IMR-90 (cell line): ENCODE results near the gene CD86. TPM values are rescaled to one million over a fixed set of nuclear protein-coding genes. Genes with fewer than 3 reads are reported as not detected.
A peak's percentile ranks its signal among the peaks of the same experiment; 100 is the strongest.

ENCODE experiments used
- ATAC-seq: fragments of 200-7000 bp; cut with Tn5 transposase; 2 replicates; pipeline ENCODE4 v1.9.1; 2020; ENCODE audit warnings: low read depth, mild to moderate bottlenecking, moderate library complexity
- BruUV-seq: library from RNA; stranded (reverse); fragments of 400-500 nt; replicated peaks from 2 replicates; lab custom pipeline; 2021; lab: Mats Ljungman, UMichigan
- CTCF ChIA-PET: fragments of 300-600 bp; formaldehyde crosslinking; extraction: SDS; loops from one replicate; lab custom pipeline; 2021; ENCODE audit warnings: antibody characterized with exemption; lab: Yijun Ruan, JAX
- POLR2A ChIA-PET: fragments of 300-600 bp; sonication (Branson Sonifier 250); formaldehyde crosslinking; loops from one replicate; lab custom pipeline; 2022; ENCODE audit warnings: antibody characterized with exemption; ENCODE audit not compliant: unreplicated experiment; lab: Charles Lee
- DNase-seq: peaks from one replicate; pipeline ENCODE4 v3.0.0; 2013
- H2AFZ ChIP-seq: replicated peaks from 2 replicates; pipeline ENCODE3; 2013; ENCODE audit warnings: low read length, mild to moderate bottlenecking; ENCODE audit not compliant: poor library complexity
- H2AK5ac ChIP-seq: 2 replicates; pipeline ENCODE4 v1.6.1; 2013; ENCODE audit warnings: low read depth, low read length, inconsistent platforms
- H2AK9ac ChIP-seq: replicated peaks from 2 replicates; pipeline ENCODE3; 2013; ENCODE audit warnings: mild to moderate bottlenecking, low read depth, low read length, moderate library complexity; ENCODE audit not compliant: poor library complexity
- H2BK120ac ChIP-seq: 2 replicates; pipeline ENCODE4 v1.6.1; 2013; ENCODE audit warnings: low read depth, low read length, inconsistent platforms
- H2BK15ac ChIP-seq: 3 replicates; pipeline ENCODE4 v1.6.1; 2013; ENCODE audit warnings: low read depth, low read length, inconsistent platforms
- H2BK20ac ChIP-seq: 2 replicates; pipeline ENCODE4 v1.6.1; 2013; ENCODE audit warnings: low read depth, mild to moderate bottlenecking, inconsistent platforms, low read length, moderate library complexity
- H2BK5ac ChIP-seq: 2 replicates; pipeline ENCODE4 v1.6.1; 2013; ENCODE audit warnings: mild to moderate bottlenecking, low read depth, low read length, inconsistent platforms; ENCODE audit not compliant: poor library complexity, severe bottlenecking
- H3K14ac ChIP-seq: replicated peaks from 2 replicates; pipeline ENCODE4 v1.6.1; 2013; ENCODE audit warnings: low read depth, low read length, inconsistent platforms
- H3K18ac ChIP-seq: 2 replicates; pipeline ENCODE4 v1.6.1; 2013; ENCODE audit warnings: low read depth, low read length, control low read depth
- H3K23ac ChIP-seq: 2 replicates; pipeline ENCODE4 v1.6.1; 2013; ENCODE audit warnings: low read depth, low read length, inconsistent platforms
- H3K27ac ChIP-seq: 2 replicates; pipeline ENCODE4 v1.5.1; 2013; ENCODE audit warnings: mild to moderate bottlenecking, control low read depth, low read length; ENCODE audit not compliant: insufficient read depth
- H3K27me3 ChIP-seq: 2 replicates; pipeline ENCODE4 v1.6.1; 2013; ENCODE audit warnings: low read length; ENCODE audit not compliant: control insufficient read depth, insufficient read depth
- H3K36me3 ChIP-seq: 2 replicates; pipeline ENCODE4 v1.6.1; 2013; ENCODE audit warnings: low read length, mixed read lengths; ENCODE audit not compliant: control insufficient read depth, insufficient read depth
- H3K4ac ChIP-seq: 2 replicates; pipeline ENCODE4 v1.6.1; 2013; ENCODE audit warnings: low read depth, low read length, inconsistent platforms
- H3K4me1 ChIP-seq: 2 replicates; pipeline ENCODE4 v1.6.1; 2013; ENCODE audit warnings: low read length, mixed read lengths; ENCODE audit not compliant: control insufficient read depth, insufficient read depth
- H3K4me2 ChIP-seq: 2 replicates; pipeline ENCODE4 v1.6.1; 2013; ENCODE audit warnings: low read depth, mild to moderate bottlenecking, control low read depth, low read length, moderate library complexity
- H3K4me3 ChIP-seq: 2 replicates; pipeline ENCODE4 v1.5.1; 2013; ENCODE audit warnings: low read depth, mild to moderate bottlenecking, control low read depth, low read length, moderate library complexity; ENCODE audit not compliant: insufficient read depth
- H3K56ac ChIP-seq: 2 replicates; pipeline ENCODE4 v1.6.1; 2013; ENCODE audit warnings: low read length, inconsistent platforms; ENCODE audit not compliant: insufficient read depth; ENCODE audit errors: extremely low read depth
- H3K79me1 ChIP-seq, 2 experiments: 2 replicates each; pipeline ENCODE4 v1.6.1; 2013; ENCODE audit warnings: low read length in 2 of 2, inconsistent platforms in 1 of 2, low read depth in 1 of 2
- H3K9ac ChIP-seq: 2 replicates; pipeline ENCODE4 v1.6.1; 2013; ENCODE audit warnings: low read depth, low read length, control low read depth
- H3K9me1 ChIP-seq: 2 replicates; pipeline ENCODE4 v1.6.1; 2013; ENCODE audit warnings: low read length, inconsistent platforms; ENCODE audit not compliant: insufficient read depth
- H3K9me3 ChIP-seq: 2 replicates; pipeline ENCODE4 v1.6.1; 2013; ENCODE audit warnings: low read length; ENCODE audit not compliant: control insufficient read depth, insufficient read depth
- H4K20me1 ChIP-seq: 2 replicates; pipeline ENCODE4 v1.6.1; 2013; ENCODE audit warnings: low read length, inconsistent platforms; ENCODE audit not compliant: insufficient read depth
- H4K5ac ChIP-seq: 2 replicates; pipeline ENCODE4 v1.6.1; 2013; ENCODE audit warnings: mild to moderate bottlenecking, low read depth, low read length, control low read depth
- H4K8ac ChIP-seq, 2 experiments: 2 replicates each; pipeline ENCODE4 v1.6.1; 2013; ENCODE audit warnings: low read depth in 2 of 2, low read length in 2 of 2, control low read depth in 1 of 2, inconsistent platforms in 1 of 2
- H4K91ac ChIP-seq: 2 replicates; pipeline ENCODE4 v1.6.1; 2013; ENCODE audit warnings: low read depth, low read length, inconsistent platforms; ENCODE audit not compliant: insufficient read depth
- CEBPB ChIP-seq: IDR thresholded peaks from 2 replicates; pipeline ENCODE4 v1.6.1; 2012; ENCODE audit warnings: low read depth, low read length, improper control_type of control experiment
- CTCF ChIP-seq: conservative IDR thresholded peaks from 2 replicates; pipeline ENCODE4 v1.5.1; 2012; ENCODE audit warnings: mild to moderate bottlenecking, low read depth, low read length, improper control_type of control experiment
- POLR2A ChIP-seq: IDR thresholded peaks from 2 replicates; pipeline ENCODE4 v1.6.1; 2012; ENCODE audit warnings: mild to moderate bottlenecking, low read depth, low read length
- RAD21 ChIP-seq: IDR thresholded peaks from 2 replicates; pipeline ENCODE4 v1.6.1; 2012; ENCODE audit warnings: low read length, improper control_type of control experiment
- SMC3 ChIP-seq: fragments of 150-350 bp; IDR thresholded peaks from 2 replicates; pipeline ENCODE4 v1.6.1; 2016; ENCODE audit warnings: low read depth, mild to moderate bottlenecking, antibody characterized with exemption, low read length, moderate library complexity
- WGBS, 2 experiments: methylation state at CpG; one replicate each; pipeline versions ENCODE4 v1.1.5 to v1.1.7; 2013; ENCODE audit warnings: missing lambda C conversion rate in 2 of 2; ENCODE audit not compliant: insufficient read length in 1 of 2; ENCODE audit errors: extremely low coverage in 2 of 2; 5-methylcytosine and 5-hydroxymethylcytosine counted together
- dilution Hi-C: fragments of 300-500 bp; cut with HindIII; formaldehyde crosslinking; loops from one replicate; pipeline ENCODE4 v1.14.3; 2018; ENCODE audit warnings: low sequenced_read_pairs; ENCODE audit not compliant: unreplicated experiment
- in situ Hi-C: fragments of 300-500 bp; cut with MboI; formaldehyde crosslinking; loops from 3 replicates; pipeline ENCODE4 v1.14.3; 2019; ENCODE audit warnings: low sequenced_read_pairs, inconsistent platforms, mixed read lengths
- intact Hi-C: fragments of 100-400 bp; cut with micrococcal nuclease; formaldehyde crosslinking; loops from 2 replicates; pipeline ENCODE4 v1.10.0; 2022
- polyA plus RNA-seq, 3 experiments: library from polyadenylated mRNA; depleted of rRNA; stranded (reverse); fragments of >200 nt; gene quantifications; 2 replicates each; pipeline ENCODE4 v1.2.3, GENCODE V29; 2012; ENCODE audit warnings: low replicate concordance in 1 of 3
- total RNA-seq: library from RNA; depleted of rRNA; stranded (reverse); fragments of >200 nt; gene quantifications from 2 replicates; pipeline ENCODE4 v1.2.3, GENCODE V29; 2012

CD86 gene
- total and polyA plus RNA-seq, 2 of the 4 experiments (the other 2 are of a cell fraction): not detected

GRCh38 chr3:122101646-122102045 lies 46.5 kb downstream of the CD86 start:
- peak; percentile 66 for DNase-seq
- Histone ChIP-seq H3K23ac (no peak overlapping the region), H3K18ac (no peak overlapping the region), H3K4ac (no peak overlapping the region), H3K27ac (no peak overlapping the region), H4K8ac (no peak overlapping the region), H2BK15ac (no peak overlapping the region), H2AK9ac (no peak overlapping the region), H3K9ac (no peak overlapping the region), H3K79me1 (no peaks in the 10 kb centered on the region), H3K9me1 (no peaks in the 10 kb centered on the region), H3K4me1 (no peaks in the 10 kb centered on the region), H3K56ac (no peak overlapping the region), H4K5ac (no peak overlapping the region), H4K20me1 (no peaks in the 10 kb centered on the region), H2AK5ac (no peak overlapping the region), H3K9me3 (no peaks in the 10 kb centered on the region), H3K27me3 (peaks cover 13% of the 10 kb centered on the region), H2BK5ac (no peak overlapping the region), H3K14ac (no peak overlapping the region), H2AFZ (no peak overlapping the region), H3K36me3 (no peaks in the 10 kb centered on the region), H3K4me2 (no peak overlapping the region), H2BK20ac (no peak overlapping the region), H2BK120ac (no peak overlapping the region), H4K91ac (no peak overlapping the region), H3K4me3 (no peak overlapping the region)
- in situ Hi-C loops (loop anchor here (10.0 kb wide), 2 partner anchors 163 to 253 kb away; no protein-coding TSS in a partner anchor), dilution Hi-C loops (no loop called here), intact Hi-C loops (loop anchor here (1.0 to 5.0 kb wide), 5 partner anchors 158 to 576 kb away; no protein-coding TSS in a partner anchor)
- WGBS, 2 experiments: no CpG with 5 or more reads among the region's 3 CpGs
- no TSS peak for BruUV-seq
- POLR2A ChIA-PET: interaction anchor here (0.6 kb wide), 1 partner anchor 157 kb away, joined by 4 read pairs; no protein-coding TSS in a partner anchor
- CTCF ChIA-PET: interaction anchor here (1.0 to 2.8 kb wide), 5 partner anchors 148 to 554 kb away, joined by 3 to 18 read pairs (median 5); no protein-coding TSS in a partner anchor
- peak; percentile 72 for ATAC-seq
- TF ChIP-seq RAD21 (peak; percentile 82), CEBPB (no peak), SMC3 (peak; percentile 65), CTCF (peak; percentile 74), POLR2A (no peak)
